ENCODE data around the gene TBC1D22A. TPM values are rescaled to one million over a fixed set of nuclear protein-coding genes. Genes with fewer than 3 reads are reported as not detected.

TBC1D22A gene
- total and polyA plus RNA-seq, 8 donors, result 13.3 to 53.1 (median 21.5) TPM

DNA sequence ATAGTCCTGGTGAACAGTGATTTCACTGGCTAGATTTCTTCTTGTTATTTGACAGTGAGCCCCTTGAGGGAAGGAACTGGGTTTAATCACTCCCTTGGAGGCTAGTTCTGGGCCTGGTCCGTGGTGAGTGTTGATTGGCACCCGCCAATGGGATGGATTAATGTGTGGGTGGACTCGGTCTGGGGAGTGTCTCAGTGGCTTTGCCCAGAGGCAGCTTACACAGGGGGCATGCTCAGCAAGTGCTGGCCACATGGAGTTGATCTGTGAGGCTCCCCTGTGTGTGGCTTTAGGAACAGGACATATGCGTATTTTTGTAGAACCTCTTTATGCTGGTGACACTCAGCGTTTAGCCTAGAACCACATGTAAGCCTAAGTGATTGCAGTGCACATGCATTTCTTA lies 106.9 kb downstream of the TBC1D22A start:
- 91 to 97% (median 93%) methylated on average over 5 of the region's 5 CpGs for WGBS, 5 donors
- TF ChIP-seq POLR2A (IDR thresholded peaks at IDR 0.05) (no peak), CTCF (IDR thresholded peaks at IDR 0.05) (no peak), POLR2AphosphoS5 (IDR thresholded peaks at IDR 0.05) (no peak), EP300 (IDR thresholded peaks at IDR 0.05) (no peak)
- peaks cover 0 to 14% (median 0%) of the 10 kb centered on the region in 4 donors for H3K9me3 ChIP-seq
- DNase-seq, result no peak
- peaks cover 0 to 13% (median 0%) of the 10 kb centered on the region in 4 donors for H3K36me3 ChIP-seq
- H3K27me3 ChIP-seq, result no peaks in the 10 kb centered on the region
- no peak overlapping the region for H3K4me3 ChIP-seq
- no peak overlapping the region for H3K27ac ChIP-seq
- intact Hi-C loops (cut with DNase I; ENCODE audit: low total_unique reads), result no loop called here
- peaks cover 0 to 8% (median 3%) of the 10 kb centered on the region in 4 donors for H3K4me1 ChIP-seq

GRCh38 chr22:46869831-46870441 lies 107.5 kb downstream of the TBC1D22A start:
- Histone ChIP-seq H3K36me3 (peaks cover 0 to 13% (median 0%) of the 10 kb centered on the region in 4 donors), H3K4me3 (no peak overlapping the region), H3K9me3 (peaks cover 0 to 14% (median 0%) of the 10 kb centered on the region in 4 donors), H3K27ac (no peak overlapping the region), H3K27me3 (no peaks in the 10 kb centered on the region), H3K4me1 (peaks cover 0 to 2% (median 0%) of the 10 kb centered on the region in 4 donors)
- no peak for TF ChIP-seq CTCF (IDR thresholded peaks at IDR 0.05)
- no peak for DNase-seq
- intact Hi-C loops (cut with DNase I; ENCODE audit: low total_unique reads), result no loop called here
- WGBS, 5 donors, result 90 to 100% (median 93%) methylated on average over 1 of the region's 1 CpG

DNA sequence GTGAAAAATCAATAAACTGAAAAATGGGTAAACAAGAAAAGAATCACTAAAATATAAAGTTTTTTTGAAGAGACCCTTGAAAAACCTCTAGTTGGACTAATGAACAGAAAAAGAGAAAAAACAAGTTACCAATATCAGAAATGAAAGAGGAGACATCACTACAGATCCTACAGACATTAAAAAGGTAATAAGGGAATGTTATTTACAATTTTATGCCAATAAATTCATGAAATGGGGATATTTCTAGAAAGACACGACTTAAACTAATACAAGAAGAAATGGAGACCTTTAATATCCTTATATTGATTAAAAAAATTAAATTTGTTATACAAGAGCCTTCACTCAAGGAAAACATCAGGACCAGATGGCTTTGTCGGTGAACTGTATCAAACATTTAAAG lies 109.4 kb downstream of the TBC1D22A start:
- intact Hi-C loops (cut with DNase I; ENCODE audit: low total_unique reads), result no loop called here
- H3K36me3 ChIP-seq, result peaks cover 0 to 13% (median 0%) of the 10 kb centered on the region in 4 donors
- H3K4me3 ChIP-seq, result no peak overlapping the region
- TF ChIP-seq CTCF (IDR thresholded peaks at IDR 0.05) (no peak), POLR2A (IDR thresholded peaks at IDR 0.05) (no peak), POLR2AphosphoS5 (IDR thresholded peaks at IDR 0.05) (no peak), EP300 (IDR thresholded peaks at IDR 0.05) (no peak)
- H3K4me1 ChIP-seq, result peaks cover 0 to 5% (median 2%) of the 10 kb centered on the region in 4 donors
- DNase-seq, result no peak
- no peaks in the 10 kb centered on the region for H3K27me3 ChIP-seq
- WGBS, 5 donors, result 91 to 97% (median 94%) methylated on average over 2 of the region's 2 CpGs
- H3K27ac ChIP-seq, result no peak overlapping the region
- peaks cover 0 to 14% (median 0%) of the 10 kb centered on the region in 4 donors for H3K9me3 ChIP-seq

DNA sequence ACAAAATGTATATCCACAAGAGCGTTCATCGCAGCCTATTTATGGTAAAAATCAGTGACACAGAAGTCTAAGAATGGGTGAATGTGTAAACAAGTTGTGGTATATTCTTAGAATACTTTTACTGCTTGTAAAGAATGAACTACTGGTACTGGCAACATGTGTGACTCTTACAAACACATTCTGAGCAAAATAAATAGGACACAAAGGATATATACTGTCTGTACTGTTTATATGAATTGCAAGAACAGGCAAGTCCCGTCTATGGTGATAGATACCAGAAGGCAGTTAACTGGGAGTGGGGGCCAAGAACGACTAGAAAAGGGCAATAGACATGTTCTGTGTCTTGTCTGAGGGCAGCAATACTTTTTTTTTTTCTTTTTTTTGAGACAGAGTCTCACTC lies 112.6 kb downstream of the TBC1D22A start:
- TF ChIP-seq EP300 (IDR thresholded peaks at IDR 0.05) (no peak), POLR2AphosphoS5 (IDR thresholded peaks at IDR 0.05) (no peak), CTCF (IDR thresholded peaks at IDR 0.05) (no peak), POLR2A (IDR thresholded peaks at IDR 0.05) (no peak)
- Histone ChIP-seq H3K4me3 (no peak overlapping the region), H3K27ac (no peak overlapping the region), H3K4me1 (peaks cover 0 to 12% (median 3%) of the 10 kb centered on the region in 4 donors), H3K27me3 (no peaks in the 10 kb centered on the region), H3K9me3 (peaks cover 0 to 14% (median 0%) of the 10 kb centered on the region in 4 donors), H3K36me3 (peaks cover 0 to 17% (median 0%) of the 10 kb centered on the region in 4 donors)
- 80 to 90% (median 86%) methylated on average over 4 of the region's 4 CpGs for WGBS, 5 donors
- DNase-seq, result no peak
- intact Hi-C loops (cut with DNase I; ENCODE audit: low total_unique reads), result no loop called here
